KMS-11 (cell line): ENCODE data around the gene C6orf52.
"Not testable (repeated sequence)": the region's sequence is repeated elsewhere in the genome, so short reads cannot be mapped to it uniquely, and the experiment has no call there.

ENCODE experiments used
- H2AFZ ChIP-seq: fragments of 200-600 bp; sonication (generic); 2 replicates; pipeline ENCODE4 v1.6.1; 2016; ENCODE audit warnings: antibody characterized with exemption, mixed run types, low read depth
- H3K27ac ChIP-seq: fragments of 200-600 bp; sonication (generic); 2 replicates; pipeline ENCODE4 v1.6.1; 2016; ENCODE audit warnings: mild to moderate bottlenecking, mixed run types
- H3K27me3 ChIP-seq: fragments of 200-600 bp; sonication (generic); 2 replicates; pipeline ENCODE4 v1.6.1; 2017; ENCODE audit warnings: mild to moderate bottlenecking, low read depth, mixed run types, moderate library complexity; ENCODE audit not compliant: insufficient read depth
- H3K36me3 ChIP-seq: fragments of 200-600 bp; sonication (generic); 2 replicates; pipeline ENCODE4 v1.6.1; 2017; ENCODE audit warnings: mild to moderate bottlenecking, mixed run types; ENCODE audit not compliant: insufficient read depth
- H3K4me1 ChIP-seq: fragments of 200-600 bp; sonication (generic); 2 replicates; pipeline ENCODE4 v1.6.1; 2016; ENCODE audit warnings: mild to moderate bottlenecking, low read depth, mixed run types; ENCODE audit not compliant: poor library complexity, severe bottlenecking
- H3K4me2 ChIP-seq: fragments of 200-600 bp; sonication (generic); 2 replicates; pipeline ENCODE4 v1.7.0; 2016; ENCODE audit warnings: mild to moderate bottlenecking, mixed run types
- H3K4me3 ChIP-seq: fragments of 200-600 bp; sonication (generic); IDR thresholded peaks from 2 replicates; pipeline ENCODE4 v1.6.1; 2017; ENCODE audit warnings: low read depth, low read length, mixed read lengths; ENCODE audit not compliant: insufficient read depth
- H3K79me2 ChIP-seq: fragments of 200-600 bp; sonication (generic); 2 replicates; pipeline ENCODE4 v1.6.1; 2016; ENCODE audit warnings: low read depth, mixed run types; ENCODE audit not compliant: insufficient read depth
- H3K9ac ChIP-seq: fragments of 200-600 bp; sonication (generic); 2 replicates; pipeline ENCODE4 v1.6.1; 2016; ENCODE audit warnings: mild to moderate bottlenecking, mixed run types
- H4K20me1 ChIP-seq: fragments of 200-600 bp; sonication (generic); 2 replicates; pipeline ENCODE4 v1.6.1; 2016; ENCODE audit warnings: mild to moderate bottlenecking, mixed run types; ENCODE audit not compliant: insufficient read depth
- TF ChIP-seq, protein P1 (sequence below): fragments of 200-600 bp; sonication (generic); conservative IDR thresholded peaks from 2 replicates; pipeline ENCODE4 v1.6.1; 2017; ENCODE audit warnings: low read depth, mild to moderate bottlenecking, antibody characterized with exemption, low read length, moderate library complexity, mixed read lengths

C6orf52 gene

DNA sequence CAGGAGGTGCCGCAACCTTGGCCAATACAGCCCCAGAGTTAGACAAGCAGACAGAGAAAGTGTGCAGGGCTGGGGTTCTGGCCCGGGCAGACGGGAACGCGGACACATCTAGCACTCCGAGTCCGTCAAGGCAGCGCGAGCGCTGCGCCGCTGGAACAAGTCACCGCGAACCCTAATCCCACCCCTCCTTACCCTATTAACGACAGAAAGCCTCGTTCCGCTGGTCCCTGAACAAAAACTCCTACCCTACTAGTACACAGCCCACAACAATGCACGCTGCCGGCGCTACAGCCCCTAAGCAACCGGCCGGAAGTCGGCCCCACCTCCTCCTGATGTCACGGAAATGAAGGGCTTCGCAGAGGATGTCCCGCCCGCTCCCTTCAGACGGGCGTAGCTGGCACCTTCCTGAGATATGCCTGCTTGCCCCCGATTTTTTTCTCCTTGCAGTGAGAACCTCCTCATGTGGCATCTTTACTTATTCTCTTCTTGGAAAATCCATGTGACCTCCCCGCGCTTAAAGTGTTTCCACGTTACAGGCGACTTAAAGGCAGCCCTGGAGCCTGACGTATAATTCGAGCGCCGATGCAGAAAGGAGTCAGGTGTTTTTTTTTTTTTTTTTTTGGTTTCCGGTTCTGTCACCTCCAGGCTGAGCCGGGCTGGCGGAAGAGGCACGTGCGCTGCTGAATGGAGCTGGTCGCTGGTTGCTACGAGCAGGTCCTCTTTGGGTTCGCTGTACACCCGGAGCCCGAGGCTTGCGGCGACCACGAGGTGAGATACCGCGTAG, at the start of gene C6orf52, which contains the start of gene PAK1IP1:
Gene C6orf52, minus strand, starts transcription at position 315 of the 784 bp plus-strand sequence. CDS start 7,066 bp downstream, outside the sequence.
Gene PAK1IP1, plus strand, starts transcription at position 671 of the 784 bp plus-strand sequence. Its CDS starts 14 bp downstream, at position 685.
- peaks cover 46% of the 10 kb centered on the region for H3K79me2 ChIP-seq
- peak within 1 kb of the TSS; percentile 89 for H3K9ac ChIP-seq
- no peaks in the 10 kb centered on the region for H4K20me1 ChIP-seq
- peak within 1 kb of the TSS; percentile 24 for H3K4me3 ChIP-seq
- H2AFZ ChIP-seq, result peak within 1 kb of the TSS; percentile 79
- H3K27me3 ChIP-seq, result no peaks in the 10 kb centered on the region
- TF ChIP-seq, protein P1, sequence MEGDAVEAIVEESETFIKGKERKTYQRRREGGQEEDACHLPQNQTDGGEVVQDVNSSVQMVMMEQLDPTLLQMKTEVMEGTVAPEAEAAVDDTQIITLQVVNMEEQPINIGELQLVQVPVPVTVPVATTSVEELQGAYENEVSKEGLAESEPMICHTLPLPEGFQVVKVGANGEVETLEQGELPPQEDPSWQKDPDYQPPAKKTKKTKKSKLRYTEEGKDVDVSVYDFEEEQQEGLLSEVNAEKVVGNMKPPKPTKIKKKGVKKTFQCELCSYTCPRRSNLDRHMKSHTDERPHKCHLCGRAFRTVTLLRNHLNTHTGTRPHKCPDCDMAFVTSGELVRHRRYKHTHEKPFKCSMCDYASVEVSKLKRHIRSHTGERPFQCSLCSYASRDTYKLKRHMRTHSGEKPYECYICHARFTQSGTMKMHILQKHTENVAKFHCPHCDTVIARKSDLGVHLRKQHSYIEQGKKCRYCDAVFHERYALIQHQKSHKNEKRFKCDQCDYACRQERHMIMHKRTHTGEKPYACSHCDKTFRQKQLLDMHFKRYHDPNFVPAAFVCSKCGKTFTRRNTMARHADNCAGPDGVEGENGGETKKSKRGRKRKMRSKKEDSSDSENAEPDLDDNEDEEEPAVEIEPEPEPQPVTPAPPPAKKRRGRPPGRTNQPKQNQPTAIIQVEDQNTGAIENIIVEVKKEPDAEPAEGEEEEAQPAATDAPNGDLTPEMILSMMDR, result no peak
- peaks cover 3% of the 10 kb centered on the region; the same call in 1 of the 2 replicates for H3K36me3 ChIP-seq
- H3K27ac ChIP-seq, result peak within 1 kb of the TSS; percentile 89
- H3K4me2 ChIP-seq, result peak within 1 kb of the TSS; percentile 88
- peaks cover 24% of the 10 kb centered on the region for H3K4me1 ChIP-seq

DNA sequence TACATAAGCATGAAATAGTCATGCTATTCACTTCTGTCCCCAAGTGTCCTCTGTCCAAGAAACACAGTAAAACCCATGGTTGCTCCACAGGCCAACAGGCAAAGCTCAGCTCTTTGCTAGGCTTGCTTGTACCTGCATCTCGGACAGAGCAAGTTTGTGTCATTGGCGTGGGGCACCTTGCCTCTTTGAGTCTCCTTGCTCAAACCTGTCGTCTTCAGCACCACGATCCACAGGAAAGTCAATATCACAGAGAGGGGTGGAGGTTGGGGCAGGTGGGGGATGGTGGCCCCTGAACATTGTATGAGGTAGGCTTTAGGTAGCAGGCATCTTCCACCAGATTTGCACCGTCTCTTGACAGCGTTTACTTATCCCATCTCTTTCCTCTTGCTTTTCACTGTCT, 49.1 kb upstream of the C6orf52 start:
- peaks cover 9% of the 10 kb centered on the region for H3K4me1 ChIP-seq
- H3K36me3 ChIP-seq, result no peaks in the 10 kb centered on the region
- no peaks in the 10 kb centered on the region for H3K27me3 ChIP-seq
- no peak overlapping the region for H3K9ac ChIP-seq
- H3K4me3 ChIP-seq, result no peak overlapping the region
- no peak overlapping the region for H2AFZ ChIP-seq
- TF ChIP-seq, protein P1, result no peak
- H4K20me1 ChIP-seq, result no peaks in the 10 kb centered on the region
- peaks cover 9% of the 10 kb centered on the region for H3K79me2 ChIP-seq
- no peak overlapping the region for H3K27ac ChIP-seq
- H3K4me2 ChIP-seq, result no peak overlapping the region

DNA sequence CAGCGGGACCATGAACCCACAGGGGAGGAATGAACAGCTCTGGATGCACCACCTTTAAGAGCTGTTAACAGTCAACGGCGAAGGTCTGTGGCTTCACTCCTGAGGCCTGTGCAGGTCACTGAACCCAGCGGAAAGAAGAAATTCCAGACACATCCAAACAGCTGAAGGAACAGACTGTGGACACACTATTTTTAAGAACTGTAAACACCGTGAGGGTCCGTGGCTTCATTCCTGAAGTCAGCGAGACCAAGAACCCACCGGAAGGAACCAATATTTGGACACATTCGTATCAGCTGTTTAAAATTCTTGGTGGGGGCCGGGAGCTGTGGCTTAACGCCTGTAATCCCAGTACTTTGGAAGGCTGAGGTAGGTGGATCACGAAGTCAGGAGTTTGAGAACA, 47.8 kb upstream of the C6orf52 start:
- Histone ChIP-seq H4K20me1 (no peaks in the 10 kb centered on the region), H3K79me2 (no peaks in the 10 kb centered on the region), H3K4me1 (peaks cover 7% of the 10 kb centered on the region), H3K4me2 (no peak overlapping the region), H3K27ac (no peak overlapping the region), H3K4me3 (no peak overlapping the region), H3K9ac (no peak overlapping the region), H3K36me3 (no peaks in the 10 kb centered on the region), H2AFZ (no peak overlapping the region), H3K27me3 (no peaks in the 10 kb centered on the region)
- TF ChIP-seq, protein P1, result no peak

DNA sequence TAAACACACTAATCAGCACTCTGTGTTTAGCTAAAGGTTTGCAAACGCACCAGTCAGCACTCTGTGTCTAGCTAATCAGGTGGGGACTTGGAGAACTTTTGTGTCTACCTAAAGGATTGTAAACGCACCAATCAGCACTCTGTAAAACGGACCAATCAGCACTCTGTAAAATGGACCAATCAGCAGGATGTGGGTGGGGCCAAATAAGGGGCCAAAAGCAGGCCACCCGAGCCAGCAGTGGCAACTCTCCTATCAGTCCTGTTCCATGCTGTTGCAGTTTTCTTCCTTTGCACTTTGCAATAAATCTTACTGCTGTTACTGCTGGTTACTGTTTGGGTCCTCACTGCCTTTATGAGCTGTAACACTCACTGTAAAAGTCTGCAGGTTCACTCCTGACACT, 47.2 kb upstream of the C6orf52 start:
- H2AFZ ChIP-seq, H3K27me3 ChIP-seq, H4K20me1 ChIP-seq, H3K4me2 ChIP-seq, H3K9ac ChIP-seq, H3K79me2 ChIP-seq, H3K4me1 ChIP-seq, H3K36me3 ChIP-seq, H3K4me3 ChIP-seq, H3K27ac ChIP-seq: not testable (repeated sequence)

DNA sequence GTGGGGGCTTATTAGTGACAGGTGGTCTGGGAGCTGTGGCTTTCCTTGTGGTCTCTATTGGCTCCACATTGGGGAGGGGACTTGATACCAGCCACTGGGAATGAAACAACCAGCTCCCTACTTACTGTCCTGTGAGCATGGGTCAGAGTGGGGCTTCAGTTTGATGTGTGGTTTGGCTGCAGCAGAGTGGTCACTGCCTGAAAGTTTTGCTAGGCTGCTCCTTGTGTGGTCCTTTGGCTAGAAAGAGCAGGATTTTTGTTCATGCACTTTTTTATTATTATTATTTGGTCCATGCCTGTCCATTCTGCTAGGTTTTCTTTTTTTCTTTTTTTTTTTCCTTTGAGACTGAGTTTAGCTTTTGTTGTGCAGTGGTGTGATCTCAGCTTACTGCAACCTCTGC, 45.6 kb upstream of the C6orf52 start:
- no peaks in the 10 kb centered on the region for H3K79me2 ChIP-seq
- H3K36me3 ChIP-seq, result no peaks in the 10 kb centered on the region
- H4K20me1 ChIP-seq, result no peaks in the 10 kb centered on the region; the same call in 1 of the 2 replicates
- H2AFZ ChIP-seq, result no peak overlapping the region
- no peak overlapping the region for H3K4me3 ChIP-seq
- H3K4me1 ChIP-seq, result no peaks in the 10 kb centered on the region
- H3K4me2 ChIP-seq, result no peak overlapping the region
- H3K9ac ChIP-seq, result no peak overlapping the region
- TF ChIP-seq, protein P1, result no peak
- no peaks in the 10 kb centered on the region for H3K27me3 ChIP-seq
- H3K27ac ChIP-seq, result no peak overlapping the region
